ENCODE results near the gene PABPN1. TPM values are rescaled to one million over a fixed set of nuclear protein-coding genes. Genes with fewer than 3 reads are reported as not detected.
A peak's percentile ranks its signal among the peaks of the same experiment; 100 is the strongest.

PABPN1 gene
- total and polyA plus RNA-seq, 2 of the 13 experiments (the other 11 are each of a cell fraction or from before 2014, with no cell fraction given): 233 to 524 TPM

GRCh38 chr14:23286020-23286901 lies 35.0 kb upstream of the PABPN1 start, which contains the start of gene HOMEZ:
HOMEZ (minus strand) TSS chr14:23286132; CDS start chr14:23285952, 180 bp downstream.
- Histone ChIP-seq H3K79me2 (ENCODE audit: insufficient read depth, low read length) (peaks cover 19% of the 10 kb centered on the region), H3K9ac (ENCODE audit: insufficient read depth, low read depth, low read length) (peak within 1 kb of the TSS; percentile 85), H4K20me1 (ENCODE audit: insufficient read depth, low read length) (no peaks in the 10 kb centered on the region), H3K4me1 (ENCODE audit: insufficient read depth, low read length) (peaks cover 26% of the 10 kb centered on the region), H3K27me3 (ENCODE audit: control insufficient read depth in 1 of 2, insufficient read depth in 2 of 2, low read length in 2 of 2) (no peaks in the 10 kb centered on the region; a peak in 1 of 5 replicates), H3K4me3 (replicated peaks in 1 of 3; ENCODE audit: insufficient read depth in 1 of 3, low read depth in 2 of 3, low read length in 3 of 3) (peak within 1 kb of the TSS; percentile 83 to 96 (median 83)), H3K4me2 (ENCODE audit: low read depth, low read length) (peak within 1 kb of the TSS; percentile 93), H3K27ac (ENCODE audit: extremely low read length, insufficient read depth, low read length) (peak within 1 kb of the TSS; percentile 83), H3K36me3 (replicated peaks in 1 of 2; ENCODE audit: control insufficient read depth in 1 of 2, insufficient read depth in 2 of 2, low read length in 2 of 2) (peaks cover 2 to 5% of the 10 kb centered on the region in 2 experiments; a peak in 1 of 5 replicates), H2AFZ (ENCODE audit: low read length) (peak within 1 kb of the TSS; percentile 81), H3K9me3 (ENCODE audit: low read length) (no peaks in the 10 kb centered on the region)
- BruUV-seq (replicated peaks): TSS peak; percentile 96
- WGBS (ENCODE audit: low lambda C conversion rate): under 1% methylated on average over 53 of the region's 53 CpGs
- FAIRE-seq (peak; percentile 88), DNase-seq (ENCODE audit: low spot score) (peak; percentile 100), ATAC-seq (peak; percentile 99)
- POLR2A ChIA-PET: interaction anchor here (0.6 to 9.2 kb wide), 30 partner anchors 8 to 956 kb away, joined by 3 to 165 read pairs (median 6); partner anchors contain the start of genes ACIN1, AJUBA, BCL2L2 and C14orf119
- in situ Hi-C loops (cut with HindIII; ENCODE audit: extremely low pct_ligation_motif_present, low pct_unique_long_range_greater_than_20kb) (no loop called here), intact Hi-C loops (cut with micrococcal nuclease; ENCODE audit: unreplicated experiment) (loop anchor here (1.0 kb wide), 5 partner anchors 9 to 191 kb away; partner anchors contain the start of genes ACIN1, C14orf119, NGDN and PABPN1)
- CTCF ChIA-PET (ENCODE audit: low intra/inter-chr PET ratio, low total read pairs): interaction anchor here (1.9 kb wide), 1 partner anchor 9 kb away, joined by 8 read pairs; no protein-coding TSS in a partner anchor
- TF ChIP-seq ZNF749 (CRISPR knock-in tag; IDR thresholded peaks at IDR 0.05; ENCODE audit: borderline replicate concordance) (no peak), FOXA1 (IDR thresholded peaks at IDR 0.05) (no peak), FOXA1 (CRISPR knock-in tag; IDR thresholded peaks at IDR 0.05) (no peak), HNF4A (CRISPR knock-in tag; IDR thresholded peaks at IDR 0.05) (peak; percentile 31), ZNF558 (CRISPR knock-in tag; IDR thresholded peaks at IDR 0.05; ENCODE audit: borderline replicate concordance) (peak; percentile 69; the same call in 1 of the 2 replicates), RCOR2 (CRISPR knock-in tag; IDR thresholded peaks at IDR 0.05) (no peak), SYNCRIP (IDR thresholded peaks at IDR 0.05; ENCODE audit: insufficient read depth, low read depth, low read length) (no peak), CENPX (CRISPR knock-in tag; IDR thresholded peaks at IDR 0.05) (no peak), ZNF543 (CRISPR knock-in tag; IDR thresholded peaks at IDR 0.05) (no peak; the same call in 1 of the 2 replicates), GATA4 (IDR thresholded peaks at IDR 0.05; ENCODE audit: borderline replicate concordance, low read depth) (peak; percentile 83), SRY (CRISPR knock-in tag; IDR thresholded peaks at IDR 0.05) (peak; percentile 91), PLSCR1 (CRISPR knock-in tag; IDR thresholded peaks at IDR 0.05; ENCODE audit: borderline replicate concordance) (no peak; the same call in 1 of the 2 replicates), TAF1 (CRISPR knock-in tag; IDR thresholded peaks at IDR 0.05) (peak; percentile 97), FOXO4 (CRISPR knock-in tag; conservative IDR thresholded peaks at IDR 0.05) (no peak), ZNF501 (CRISPR knock-in tag; IDR thresholded peaks at IDR 0.05) (peak; percentile 98), AGO1 (IDR thresholded peaks at IDR 0.05; ENCODE audit: low read depth, low read length, poor library complexity, severe bottlenecking) (peak; percentile 85), NFE2 (CRISPR knock-in tag; IDR thresholded peaks at IDR 0.05) (no peak), RELA (CRISPR knock-in tag; IDR thresholded peaks at IDR 0.05) (peak; percentile 39; the same call in 1 of the 2 replicates), ZNF564 (CRISPR knock-in tag; IDR thresholded peaks at IDR 0.05) (peak; percentile 84), ZNF441 (CRISPR knock-in tag; IDR thresholded peaks at IDR 0.05; ENCODE audit: borderline replicate concordance) (peak; percentile 71), NR2F6 (IDR thresholded peaks at IDR 0.05) (peak; percentile 31; the same call in 1 of the 2 replicates), NR2F6 (CRISPR knock-in tag; IDR thresholded peaks at IDR 0.05) (peak; percentile 59), SIX1 (CRISPR knock-in tag; IDR thresholded peaks at IDR 0.05; ENCODE audit: borderline replicate concordance) (peak; percentile 73)
